Thoracic aorta (tissue), 2 donors: ENCODE data around the gene RCOR1. TPM values are rescaled to one million over a fixed set of nuclear protein-coding genes. Genes with fewer than 3 reads are reported as not detected.

ENCODE experiments used
- ATAC-seq: fragments of 150-250 bp; one replicate; pipeline ENCODE4 v1.8.0; 2017; ENCODE audit warnings: low read depth; ENCODE audit not compliant: insufficient number of reproducible peaks, low FRiP score
- DNase-seq: peaks from one replicate; pipeline ENCODE4 v3.0.0-alpha.2; 2020; ENCODE audit warnings: low spot score
- H3K27ac ChIP-seq, 2 donors: fragments of 200-600 bp; sonication (generic); 1 replicate in 1 of 2; 2 replicates in 1 of 2; pipeline ENCODE4 v1.5.1; 2016; ENCODE audit warnings: mild to moderate bottlenecking in 2 of 2, moderate library complexity in 2 of 2
- H3K27me3 ChIP-seq: fragments of 200-600 bp; sonication (generic); replicated peaks from 2 replicates; pipeline ENCODE4 v1.6.0; 2016; ENCODE audit warnings: mild to moderate bottlenecking; ENCODE audit not compliant: insufficient read depth
- H3K36me3 ChIP-seq: fragments of 200-600 bp; sonication (generic); one replicate; pipeline ENCODE4 v1.5.1; 2016
- H3K4me1 ChIP-seq, 2 donors: fragments of 200-600 bp; sonication (generic); 1 replicate in 1 of 2; 2 replicates in 1 of 2; pipeline versions ENCODE4 v1.5.1 to v1.6.0; 2016; ENCODE audit warnings: low read depth in 2 of 2, mild to moderate bottlenecking in 1 of 2; ENCODE audit not compliant: control insufficient read depth in 1 of 2
- H3K4me3 ChIP-seq: fragments of 200-600 bp; sonication (generic); 2 replicates; pipeline ENCODE4 v1.5.1; 2016; ENCODE audit warnings: mild to moderate bottlenecking
- H3K9me3 ChIP-seq: fragments of 200-600 bp; sonication (generic); 2 replicates; pipeline ENCODE4 v1.5.1; 2016
- CTCF ChIP-seq: fragments of 200-600 bp; sonication (generic); IDR thresholded peaks from one replicate; pipeline ENCODE4 v1.5.1; 2019; ENCODE audit warnings: antibody characterized with exemption
- total RNA-seq, 2 donors: library from RNA; depleted of rRNA; stranded (reverse); fragments of >200 nt; gene quantifications; one replicate each; pipeline versions ENCODE4 v1.1.0 to v1.2.3, GENCODE V29; 2016

The RCOR1 gene
- total RNA-seq, 2 donors from 2014 or later, result 6.5 to 17.1 TPM

- no peaks in the 10 kb centered on the region for H3K9me3 ChIP-seq
- no peak overlapping the region for H3K27ac ChIP-seq
- no peak overlapping the region for H3K4me3 ChIP-seq
- no peaks in the 10 kb centered on the region for H3K27me3 ChIP-seq
- H3K4me1 ChIP-seq, result no peaks in the 10 kb centered on the region
- H3K36me3 ChIP-seq, result no peaks in the 10 kb centered on the region
- no peak for TF ChIP-seq CTCF
- DNase-seq (no peak), ATAC-seq (no peak)
These were observed 93.8 kb downstream of the RCOR1 start for GRCh38 chr14:102686196-102686801.

GRCh38 chr14:102688290-102688689 lies 95.8 kb downstream of the RCOR1 start:
- no peak overlapping the region for H3K4me3 ChIP-seq
- H3K27ac ChIP-seq, result no peak overlapping the region
- no peaks in the 10 kb centered on the region for H3K36me3 ChIP-seq
- H3K4me1 ChIP-seq, result no peaks in the 10 kb centered on the region
- DNase-seq, result no peak
- H3K9me3 ChIP-seq, result no peaks in the 10 kb centered on the region
- no peak for ATAC-seq
- H3K27me3 ChIP-seq, result no peaks in the 10 kb centered on the region
- no peak for TF ChIP-seq CTCF

- Histone ChIP-seq H3K27ac (no peak overlapping the region), H3K36me3 (no peaks in the 10 kb centered on the region), H3K4me1 (peaks cover 0 to 5% of the 10 kb centered on the region in 2 donors), H3K9me3 (no peaks in the 10 kb centered on the region), H3K27me3 (no peaks in the 10 kb centered on the region), H3K4me3 (no peak overlapping the region)
- no peak for DNase-seq
- ATAC-seq, result no peak
- no peak for TF ChIP-seq CTCF
These were observed 98.2 kb downstream of the RCOR1 start for GRCh38 chr14:102690509-102691286.

- no peak for TF ChIP-seq CTCF
- Histone ChIP-seq H3K27me3 (no peaks in the 10 kb centered on the region), H3K36me3 (no peaks in the 10 kb centered on the region), H3K27ac (no peak overlapping the region), H3K4me1 (peaks cover 0 to 6% of the 10 kb centered on the region in 2 donors), H3K9me3 (no peaks in the 10 kb centered on the region), H3K4me3 (no peak overlapping the region)
- ATAC-seq (no peak), DNase-seq (no peak)
These were observed 99.3 kb downstream of the RCOR1 start for GRCh38 chr14:102691763-102692162.

GRCh38 chr14:102692334-102692733 lies 99.9 kb downstream of the RCOR1 start:
- H3K27ac ChIP-seq, result no peak overlapping the region
- no peaks in the 10 kb centered on the region for H3K36me3 ChIP-seq
- no peaks in the 10 kb centered on the region for H3K9me3 ChIP-seq
- H3K27me3 ChIP-seq, result no peaks in the 10 kb centered on the region
- ATAC-seq (no peak), DNase-seq (no peak)
- H3K4me3 ChIP-seq, result no peak overlapping the region
- no peak for TF ChIP-seq CTCF
- H3K4me1 ChIP-seq, result peaks cover 0 to 12% of the 10 kb centered on the region in 2 donors
